DOHH2 (cell line): ENCODE data around the gene CCDC102A.

Experiments used
- EZH2phosphoT487 ChIP-seq: fragments of 200-600 bp; sonication (generic); IDR thresholded peaks from 2 replicates; pipeline ENCODE4 v1.6.1; 2017; ENCODE audit warnings: borderline replicate concordance, mild to moderate bottlenecking, antibody characterized with exemption, low read length, moderate library complexity, mixed read lengths
- TF ChIP-seq, protein P1 (sequence below): fragments of 200-600 bp; sonication (generic); IDR thresholded peaks from one replicate; pipeline ENCODE4 v1.5.1; 2014; ENCODE audit warnings: antibody characterized with exemption, mild to moderate bottlenecking, low read depth, low read length; ENCODE audit not compliant: poor library complexity, severe bottlenecking

DNA sequence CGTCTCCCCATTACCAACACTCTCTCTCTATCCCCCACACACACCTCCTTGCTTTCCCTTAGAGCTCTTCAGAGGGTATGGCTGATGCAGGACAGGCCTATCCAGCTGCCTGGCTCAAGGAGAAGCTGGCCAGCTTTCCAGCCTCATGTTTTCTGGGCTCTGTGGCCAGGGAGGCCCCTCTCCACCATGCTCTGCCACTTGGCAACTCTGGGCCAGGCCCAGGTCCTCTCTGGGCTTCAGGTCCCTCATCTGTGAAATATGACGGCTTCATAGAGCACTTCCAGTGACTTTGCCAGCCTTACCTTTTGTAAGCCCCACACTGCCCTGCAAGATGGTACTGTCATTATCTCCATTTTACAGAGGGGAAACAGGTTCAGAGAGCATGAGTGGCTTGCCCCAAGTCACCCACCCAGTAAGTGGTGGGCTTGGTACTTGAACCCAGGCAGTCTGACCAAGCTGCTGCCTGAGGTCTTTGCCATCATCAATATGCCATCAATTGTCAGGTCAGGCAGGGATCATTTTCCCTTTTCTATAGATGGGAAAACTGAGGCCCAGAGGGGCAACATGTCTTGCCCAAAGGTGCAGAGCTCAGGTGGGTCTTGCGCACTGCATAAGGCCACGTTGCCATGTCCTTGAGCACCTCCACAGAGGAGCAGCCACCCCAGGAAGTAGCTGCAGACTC is 5.5 kb upstream of the CCDC102A start:
- no peak for TF ChIP-seq EZH2phosphoT487
- TF ChIP-seq, protein P1, sequence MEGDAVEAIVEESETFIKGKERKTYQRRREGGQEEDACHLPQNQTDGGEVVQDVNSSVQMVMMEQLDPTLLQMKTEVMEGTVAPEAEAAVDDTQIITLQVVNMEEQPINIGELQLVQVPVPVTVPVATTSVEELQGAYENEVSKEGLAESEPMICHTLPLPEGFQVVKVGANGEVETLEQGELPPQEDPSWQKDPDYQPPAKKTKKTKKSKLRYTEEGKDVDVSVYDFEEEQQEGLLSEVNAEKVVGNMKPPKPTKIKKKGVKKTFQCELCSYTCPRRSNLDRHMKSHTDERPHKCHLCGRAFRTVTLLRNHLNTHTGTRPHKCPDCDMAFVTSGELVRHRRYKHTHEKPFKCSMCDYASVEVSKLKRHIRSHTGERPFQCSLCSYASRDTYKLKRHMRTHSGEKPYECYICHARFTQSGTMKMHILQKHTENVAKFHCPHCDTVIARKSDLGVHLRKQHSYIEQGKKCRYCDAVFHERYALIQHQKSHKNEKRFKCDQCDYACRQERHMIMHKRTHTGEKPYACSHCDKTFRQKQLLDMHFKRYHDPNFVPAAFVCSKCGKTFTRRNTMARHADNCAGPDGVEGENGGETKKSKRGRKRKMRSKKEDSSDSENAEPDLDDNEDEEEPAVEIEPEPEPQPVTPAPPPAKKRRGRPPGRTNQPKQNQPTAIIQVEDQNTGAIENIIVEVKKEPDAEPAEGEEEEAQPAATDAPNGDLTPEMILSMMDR, result no peak
